Measurements from ENCODE around the gene SIGLEC7.

GRCh38 chr19:51097166-51097738 is 44.8 kb upstream of the SIGLEC7 start:
- TF ChIP-seq TEAD4 (IDR thresholded peaks at IDR 0.05; ENCODE audit: borderline replicate concordance, insufficient read depth) (no peak), EP300 (IDR thresholded peaks at IDR 0.05; ENCODE audit: borderline replicate concordance in 1 of 2, low read depth in 1 of 2, low read length in 1 of 2) (no peak), CTCF (IDR thresholded peaks at IDR 0.05) (peak; percentile 64), SIN3A (IDR thresholded peaks at IDR 0.05; ENCODE audit: borderline replicate concordance, low read depth, low read length) (no peak), CHD2 (IDR thresholded peaks at IDR 0.05; ENCODE audit: low read length, partially characterized antibody) (no peak), RCOR1 (IDR thresholded peaks at IDR 0.05; ENCODE audit: low read length) (no peak), MXI1 (IDR thresholded peaks at IDR 0.05; ENCODE audit: low read depth, low read length) (no peak), EZH2phosphoT487 (IDR thresholded peaks at IDR 0.05; ENCODE audit: borderline replicate concordance, low read depth) (no peak), NFIC (IDR thresholded peaks at IDR 0.05; ENCODE audit: borderline replicate concordance) (no peak), NRF1 (IDR thresholded peaks at IDR 0.05; ENCODE audit: low read depth, low read length) (no peak), RAD21 (IDR thresholded peaks at IDR 0.05; ENCODE audit: low read length) (0 out of 2 replicates have a peak, but pooled peaks have one; percentile 6)
- TF ChIP-seq, protein P1, sequence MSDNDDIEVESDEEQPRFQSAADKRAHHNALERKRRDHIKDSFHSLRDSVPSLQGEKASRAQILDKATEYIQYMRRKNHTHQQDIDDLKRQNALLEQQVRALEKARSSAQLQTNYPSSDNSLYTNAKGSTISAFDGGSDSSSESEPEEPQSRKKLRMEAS (IDR thresholded peaks at IDR 0.05; ENCODE audit: low read depth), result no peak
- TF ChIP-seq, protein P2, sequence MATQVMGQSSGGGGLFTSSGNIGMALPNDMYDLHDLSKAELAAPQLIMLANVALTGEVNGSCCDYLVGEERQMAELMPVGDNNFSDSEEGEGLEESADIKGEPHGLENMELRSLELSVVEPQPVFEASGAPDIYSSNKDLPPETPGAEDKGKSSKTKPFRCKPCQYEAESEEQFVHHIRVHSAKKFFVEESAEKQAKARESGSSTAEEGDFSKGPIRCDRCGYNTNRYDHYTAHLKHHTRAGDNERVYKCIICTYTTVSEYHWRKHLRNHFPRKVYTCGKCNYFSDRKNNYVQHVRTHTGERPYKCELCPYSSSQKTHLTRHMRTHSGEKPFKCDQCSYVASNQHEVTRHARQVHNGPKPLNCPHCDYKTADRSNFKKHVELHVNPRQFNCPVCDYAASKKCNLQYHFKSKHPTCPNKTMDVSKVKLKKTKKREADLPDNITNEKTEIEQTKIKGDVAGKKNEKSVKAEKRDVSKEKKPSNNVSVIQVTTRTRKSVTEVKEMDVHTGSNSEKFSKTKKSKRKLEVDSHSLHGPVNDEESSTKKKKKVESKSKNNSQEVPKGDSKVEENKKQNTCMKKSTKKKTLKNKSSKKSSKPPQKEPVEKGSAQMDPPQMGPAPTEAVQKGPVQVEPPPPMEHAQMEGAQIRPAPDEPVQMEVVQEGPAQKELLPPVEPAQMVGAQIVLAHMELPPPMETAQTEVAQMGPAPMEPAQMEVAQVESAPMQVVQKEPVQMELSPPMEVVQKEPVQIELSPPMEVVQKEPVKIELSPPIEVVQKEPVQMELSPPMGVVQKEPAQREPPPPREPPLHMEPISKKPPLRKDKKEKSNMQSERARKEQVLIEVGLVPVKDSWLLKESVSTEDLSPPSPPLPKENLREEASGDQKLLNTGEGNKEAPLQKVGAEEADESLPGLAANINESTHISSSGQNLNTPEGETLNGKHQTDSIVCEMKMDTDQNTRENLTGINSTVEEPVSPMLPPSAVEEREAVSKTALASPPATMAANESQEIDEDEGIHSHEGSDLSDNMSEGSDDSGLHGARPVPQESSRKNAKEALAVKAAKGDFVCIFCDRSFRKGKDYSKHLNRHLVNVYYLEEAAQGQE (IDR thresholded peaks at IDR 0.05; ENCODE audit: low read depth, low read length), result no peak
- TF ChIP-seq, protein P3, sequence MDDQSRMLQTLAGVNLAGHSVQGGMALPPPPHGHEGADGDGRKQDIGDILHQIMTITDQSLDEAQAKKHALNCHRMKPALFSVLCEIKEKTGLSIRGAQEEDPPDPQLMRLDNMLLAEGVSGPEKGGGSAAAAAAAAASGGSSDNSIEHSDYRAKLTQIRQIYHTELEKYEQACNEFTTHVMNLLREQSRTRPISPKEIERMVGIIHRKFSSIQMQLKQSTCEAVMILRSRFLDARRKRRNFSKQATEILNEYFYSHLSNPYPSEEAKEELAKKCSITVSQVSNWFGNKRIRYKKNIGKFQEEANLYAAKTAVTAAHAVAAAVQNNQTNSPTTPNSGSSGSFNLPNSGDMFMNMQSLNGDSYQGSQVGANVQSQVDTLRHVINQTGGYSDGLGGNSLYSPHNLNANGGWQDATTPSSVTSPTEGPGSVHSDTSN (IDR thresholded peaks at IDR 0.05), result no peak

Measured in SK-N-SH (cell line).